GM12878 (cell line): ENCODE data around the gene VTCN1. TPM values are rescaled to one million over a fixed set of nuclear protein-coding genes. Genes with fewer than 3 reads are reported as not detected.

Experiments used
- ATAC-seq: fragments of 200-7000 bp; cut with Tn5 transposase; 3 replicates; pipeline ENCODE4 v1.9.1; 2020; ENCODE audit warnings: mild to moderate bottlenecking, moderate library complexity
- BruUV-seq: library from RNA; stranded (reverse); fragments of 400-500 nt; replicated peaks from 2 replicates; lab custom pipeline; 2021; lab: Mats Ljungman, UMichigan
- CTCF ChIA-PET: fragments of 300-600 bp; sonication (Branson Sonifier 250); formaldehyde crosslinking; extraction: SDS; loops from one replicate; lab custom pipeline; 2021; ENCODE audit warnings: inconsistent platforms; lab: Yijun Ruan, JAX
- POLR2A ChIA-PET: fragments of 350-600 bp; formaldehyde crosslinking; extraction: SDS; loops from one replicate; lab custom pipeline; 2021; ENCODE audit warnings: inconsistent platforms; lab: Charles Lee
- RAD21 ChIA-PET: fragments of 300-600 bp; sonication (Branson Sonifier 250); formaldehyde crosslinking; loops from one replicate; lab custom pipeline; 2023; ENCODE audit warnings: antibody characterized with exemption; ENCODE audit not compliant: unreplicated experiment; lab: Charles Lee
- SMC1A ChIA-PET: fragments of 300-600 bp; sonication (Branson Sonifier 250); formaldehyde crosslinking; loops from one replicate; lab custom pipeline; 2023; ENCODE audit not compliant: unreplicated experiment, uncharacterized antibody; lab: Charles Lee
- DNase-seq: peaks from one replicate; pipeline ENCODE4 v3.0.0-alpha.2; 2011; ENCODE audit warnings: low read depth, low spot score
- FAIRE-seq: peaks from 3 replicates; lab custom pipeline; 2011; peaks lifted over from hg19 to GRCh38; lab: Jason Lieb, UNC
- H2AFZ ChIP-seq: 2 replicates; pipeline ENCODE4 v1.6.0; 2011; ENCODE audit warnings: low read depth, low read length, control low read depth; ENCODE audit not compliant: control insufficient read depth
- H3K27ac ChIP-seq: 2 replicates; pipeline ENCODE4 v1.5.1; 2011; ENCODE audit warnings: control low read depth; ENCODE audit not compliant: control insufficient read depth, insufficient read depth
- H3K27me3 ChIP-seq, 2 experiments: replicated peaks in 1 of 2; 2 replicates each; pipeline versions ENCODE4 v1.6.0 to v1.6.1; 2011; ENCODE audit warnings: low read length in 1 of 2; ENCODE audit not compliant: control insufficient read depth in 2 of 2, insufficient read depth in 2 of 2
- H3K36me3 ChIP-seq, 2 experiments: 2 replicates each; pipeline ENCODE4 v1.5.1; 2011; ENCODE audit warnings: low read length in 1 of 2; ENCODE audit not compliant: control insufficient read depth in 2 of 2, insufficient read depth in 2 of 2
- H3K4me1 ChIP-seq: 2 replicates; pipeline ENCODE4 v1.6.1; 2011; ENCODE audit warnings: mild to moderate bottlenecking, low read length, moderate library complexity, mixed read lengths; ENCODE audit not compliant: control insufficient read depth, insufficient read depth
- H3K4me2 ChIP-seq: 2 replicates; pipeline ENCODE4 v1.6.0; 2011; ENCODE audit warnings: control low read depth; ENCODE audit not compliant: control insufficient read depth, insufficient read depth
- H3K4me3 ChIP-seq: fragments of 200-600 bp; sonication (generic); 2 replicates; pipeline ENCODE4 v1.5.1; 2016
- H3K79me2 ChIP-seq: 2 replicates; pipeline ENCODE4 v1.6.0; 2011; ENCODE audit warnings: low read length; ENCODE audit not compliant: control insufficient read depth, insufficient read depth
- H3K9ac ChIP-seq: 2 replicates; pipeline ENCODE4 v1.8.0; 2011; ENCODE audit warnings: low read length, control low read depth, mixed read lengths; ENCODE audit not compliant: control insufficient read depth, insufficient read depth
- H3K9me3 ChIP-seq: replicated peaks from 3 replicates; pipeline ENCODE4 v1.5.1; 2011; ENCODE audit warnings: mild to moderate bottlenecking, low read length; ENCODE audit not compliant: control insufficient read depth, insufficient read depth
- H4K20me1 ChIP-seq: 2 replicates; pipeline ENCODE4 v1.6.0; 2011; ENCODE audit not compliant: control insufficient read depth, insufficient read depth
- KAT2A ChIP-seq: conservative IDR thresholded peaks from 2 replicates; pipeline ENCODE4 v1.6.1; 2011; ENCODE audit warnings: low read depth, low read length; ENCODE audit not compliant: control insufficient read depth
- MEF2B ChIP-seq: fragments of 450-650 bp; IDR thresholded peaks from 2 replicates; pipeline ENCODE4 v1.6.1; 2018; ENCODE audit warnings: mild to moderate bottlenecking, moderate library complexity; ENCODE audit not compliant: partially characterized antibody, poor library complexity, severe bottlenecking
- TCF12 ChIP-seq: IDR thresholded peaks from 2 replicates; pipeline ENCODE4 v1.6.1; 2011; ENCODE audit warnings: low read depth, mild to moderate bottlenecking, low read length
- ZBTB33 ChIP-seq: fragments of 450-650 bp; IDR thresholded peaks from 2 replicates; pipeline ENCODE4 v1.6.1; 2017; ENCODE audit warnings: mild to moderate bottlenecking
- WGBS: methylation state at CpG from one replicate; pipeline ENCODE4 v1.1.6; 2016; ENCODE audit warnings: low lambda C conversion rate; ENCODE audit not compliant: insufficient replicate concordance, insufficient coverage; ENCODE audit errors: missing lambda C conversion rate; 5-methylcytosine and 5-hydroxymethylcytosine counted together
- in situ Hi-C: fragments of 300-500 bp; cut with MboI; formaldehyde crosslinking; loops from 9 replicates; pipeline ENCODE4 v1.14.3; 2018; ENCODE audit warnings: mixed read lengths
- intact Hi-C: fragments of 100-400 bp; cut with micrococcal nuclease; formaldehyde crosslinking; loops from one replicate; pipeline ENCODE4 v1.14.2; 2022; ENCODE audit not compliant: unreplicated experiment
- polyA plus RNA-seq, 11 experiments: library from polyadenylated mRNA; depleted of rRNA in 4 of 11; unstranded in 6 of 11; stranded (reverse) in 5 of 11; fragments of >200 nt; fragmentation: Nextera tagmentation in 4 of 11; fragmentation: Illumina TruSeq in 1 of 11; extraction: Ambion mirVana in 4 of 11; extraction: Trizol in 1 of 11; gene quantifications; 1 replicate in 1 of 11; 2 replicates in 10 of 11; pipeline versions ENCODE4 v1.2.1 to v1.2.3, GENCODE V29; 2011 to 2016; ENCODE audit warnings: inconsistent platforms in 2 of 11, missing spikeins in 2 of 11, low read depth in 1 of 11
- total RNA-seq, 4 experiments: library from RNA; depleted of rRNA in 3 of 4; stranded (reverse); fragments of >200 nt in 3 of 4; fragmentation: Illumina TruSeq in 1 of 4; extraction: Trizol in 1 of 4; gene quantifications; 2 replicates each; pipeline versions ENCODE4 v1.2.1 to v1.2.3, GENCODE V29; 2013 to 2021

Gene VTCN1
- total and polyA plus RNA-seq, 10 of the 15 experiments (the other 5 are each of a cell fraction or from before 2014, with no cell fraction given), result not detected

- BruUV-seq, result no TSS peak
- no peak overlapping the region for H3K9ac ChIP-seq
- RAD21 ChIA-PET, result no interaction called here
Observed at GRCh38 chr1:117147341-117147831, 63.3 kb downstream of the VTCN1 start.

More at GRCh38 chr1:117147341-117147831, 63.3 kb downstream of the VTCN1 start:
- no peaks in the 10 kb centered on the region for H3K36me3 ChIP-seq
- no peak overlapping the region for H3K27ac ChIP-seq
- DNase-seq (no peak), ATAC-seq (no peak), FAIRE-seq (no peak)
- in situ Hi-C loops, result no loop called here
- TF ChIP-seq KAT2A, result no peak
- no peak for TF ChIP-seq ZBTB33
- TF ChIP-seq TCF12, result no peak
- no peak for TF ChIP-seq MEF2B
- intact Hi-C loops, result no loop called here
- no peak overlapping the region for H3K4me2 ChIP-seq
- CTCF ChIA-PET, result interaction anchor here (1.3 kb wide), 1 partner anchor 19 kb away, joined by 6 read pairs; no protein-coding TSS in a partner anchor
- no peak overlapping the region for H3K4me3 ChIP-seq
- 73% methylated on average over 4 of the region's 4 CpGs for WGBS
- H2AFZ ChIP-seq, result no peak overlapping the region
- H3K79me2 ChIP-seq, result no peaks in the 10 kb centered on the region
- SMC1A ChIA-PET, result no interaction called here
- POLR2A ChIA-PET, result interaction anchor here (0.6 kb wide), 1 partner anchor 109 kb away, joined by 3 read pairs; no protein-coding TSS in a partner anchor
- H3K4me1 ChIP-seq, result no peaks in the 10 kb centered on the region
- no peaks in the 10 kb centered on the region; the same call in 1 of the 3 replicates for H3K9me3 ChIP-seq
- peaks cover 0 to 3% of the 10 kb centered on the region in 2 experiments; a peak in 1 of 4 replicates for H3K27me3 ChIP-seq
- no peaks in the 10 kb centered on the region for H4K20me1 ChIP-seq
